GM12864 (cell line): ENCODE results near the gene GSG1L.

Experiments used
- DNase-seq: peaks from one replicate; pipeline ENCODE4 v3.0.0-alpha.2; 2011; ENCODE audit warnings: low read depth
- H3K4me3 ChIP-seq: 2 replicates; pipeline ENCODE4 v1.5.1; 2011; ENCODE audit warnings: mild to moderate bottlenecking, low read depth, low read length, control low read depth
- CTCF ChIP-seq: IDR thresholded peaks from 2 replicates; pipeline ENCODE4 v1.5.1; 2011; ENCODE audit warnings: low read depth, mild to moderate bottlenecking, moderate library complexity, low read length, control low read depth, inconsistent platforms; ENCODE audit errors: missing control alignments

GSG1L gene

GRCh38 chr16:28092721-28093384 lies 29.3 kb upstream of the GSG1L start:
- no peak for DNase-seq
- H3K4me3 ChIP-seq: no peak overlapping the region
- no peak for TF ChIP-seq CTCF

GRCh38 chr16:28091656-28092055 lies 28.1 kb upstream of the GSG1L start:
- TF ChIP-seq CTCF: no peak
- no peak overlapping the region for H3K4me3 ChIP-seq
- DNase-seq: no peak

GRCh38 chr16:28090646-28091377 lies 27.3 kb upstream of the GSG1L start:
- DNase-seq: no peak
- peak; percentile 17 for TF ChIP-seq CTCF
- H3K4me3 ChIP-seq: no peak overlapping the region

- DNase-seq: no peak
- no peak for TF ChIP-seq CTCF
Measured at GRCh38 chr16:28089992-28090365, 26.5 kb upstream of the GSG1L start.

GRCh38 chr16:28089205-28089991 lies 25.9 kb upstream of the GSG1L start:
- DNase-seq: no peak
- H3K4me3 ChIP-seq: no peak overlapping the region
- TF ChIP-seq CTCF: no peak

More at GRCh38 chr16:28089992-28090365, 26.5 kb upstream of the GSG1L start:
- no peak overlapping the region for H3K4me3 ChIP-seq

- DNase-seq: no peak
- no peak overlapping the region for H3K4me3 ChIP-seq
- TF ChIP-seq CTCF: no peak
Measured at GRCh38 chr16:28087675-28088300, 24.3 kb upstream of the GSG1L start.
